ENCODE data around the gene ZBTB3. TPM values are rescaled to one million over a fixed set of nuclear protein-coding genes. Genes with fewer than 3 reads are reported as not detected.

ZBTB3 gene
- total RNA-seq: 9.5 and 12.5 TPM in 2 replicates

DNA sequence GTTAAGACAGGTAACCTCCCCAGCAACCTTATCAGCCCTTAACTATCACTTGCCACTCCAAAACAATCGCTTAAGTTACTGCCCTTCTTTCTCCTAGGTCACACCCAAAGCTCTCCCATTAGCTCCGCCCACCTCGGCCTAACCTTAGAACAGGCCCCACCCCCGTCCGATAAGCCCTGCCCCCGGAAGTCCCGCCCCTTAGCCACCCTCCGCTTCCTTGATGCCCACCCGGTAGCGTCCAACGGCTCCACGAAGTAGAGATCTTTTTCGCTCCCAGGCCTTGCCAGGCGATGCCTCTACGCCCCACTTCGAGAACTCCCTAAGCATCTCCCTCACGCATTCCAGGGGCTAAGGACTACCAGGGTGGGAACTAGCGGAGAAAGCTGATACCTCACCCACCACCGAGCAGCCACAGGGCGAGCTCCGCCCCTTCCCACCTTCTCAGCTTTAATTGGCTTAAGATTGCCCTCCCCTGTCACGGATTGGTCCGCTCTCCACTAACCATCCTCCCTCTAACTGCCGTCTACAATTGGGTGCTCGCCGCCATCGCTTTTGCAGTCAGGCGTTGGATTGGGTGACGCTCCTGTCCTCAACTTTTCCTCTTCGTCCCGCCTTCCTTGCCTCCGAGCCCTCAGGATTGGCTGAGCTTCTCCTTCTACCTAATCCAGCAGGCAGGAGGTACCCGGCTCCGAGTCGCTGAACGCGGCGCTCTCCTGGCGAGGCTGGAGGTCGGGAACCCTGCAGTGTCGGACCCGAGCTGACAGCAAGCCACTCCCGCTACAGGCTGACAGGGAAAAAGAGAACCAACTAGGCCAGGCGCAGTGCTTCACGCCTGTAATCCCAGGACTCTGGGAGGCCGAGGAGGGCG lies at the start of gene ZBTB3:
Gene ZBTB3 (minus strand): TSS at position 425 of the 868 bp plus-strand sequence. CDS start 496 bp downstream, outside the sequence.

GRCh38 chr11:62791501-62792201 lies 37.7 kb upstream of the ZBTB3 start, which contains the start of gene TMEM223:
TMEM223 (minus strand) TSS chr11:62792006; CDS start chr11:62791994, 12 bp downstream.

GRCh38 chr11:62787005-62787759 lies 33.2 kb upstream of the ZBTB3 start, which contains the start of gene TMEM179B:
TMEM179B (plus strand) TSS chr11:62787402; CDS start chr11:62787432, 30 bp downstream.

GRCh38 chr11:62771144-62772021 lies 17.4 kb upstream of the ZBTB3 start, which contains the start of gene TAF6L:
TAF6L (plus strand) TSS chr11:62771396; CDS start chr11:62775784, 4,388 bp downstream.

GRCh38 chr11:62728171-62728988 lies 25.6 kb downstream of the ZBTB3 start, which contains the start of gene TTC9C:
TTC9C (plus strand) TSS chr11:62728486; CDS start chr11:62728849, 363 bp downstream.

DNA sequence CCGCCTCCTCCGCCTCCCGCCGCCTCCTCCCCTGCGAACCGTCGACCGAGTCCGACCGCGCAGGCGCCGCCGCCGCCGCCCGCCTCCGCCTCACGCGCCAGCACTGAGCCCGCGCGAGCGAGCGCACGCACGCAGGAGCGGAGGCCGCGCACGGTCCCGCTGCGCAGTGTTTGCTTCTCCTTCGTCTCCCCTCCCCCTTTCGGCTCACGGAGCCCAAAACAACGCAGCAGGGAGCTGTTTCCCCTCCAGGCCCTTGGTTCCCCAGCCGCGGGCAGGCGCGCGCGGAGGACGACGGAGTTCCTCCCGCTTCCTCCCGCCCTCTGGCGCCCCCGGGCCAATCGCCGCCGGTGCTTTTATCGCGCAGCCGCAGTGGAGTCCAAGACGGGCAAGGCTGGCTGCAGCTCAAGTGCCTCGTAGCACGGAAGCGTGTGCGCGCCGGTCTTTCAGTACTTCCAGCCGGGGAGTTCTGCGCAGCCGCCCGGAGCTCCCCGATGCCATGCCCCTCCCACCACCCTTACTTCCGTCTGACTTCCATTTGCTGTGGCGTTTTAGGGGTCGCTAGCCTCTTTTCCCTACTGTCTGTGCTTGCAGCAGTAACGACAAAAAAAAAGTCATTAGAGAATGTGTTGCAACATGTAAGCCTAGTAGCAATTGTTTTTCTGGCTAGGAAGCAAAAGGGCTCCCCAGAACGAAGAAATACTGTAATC lies 26.6 kb downstream of the ZBTB3 start, which contains the start of gene HNRNPUL2:
Gene HNRNPUL2 (minus strand): TSS at position 293 of the 707 bp plus-strand sequence. CDS start 301 bp downstream, outside the sequence.

GRCh38 chr11:62707277-62707861 lies 46.6 kb downstream of the ZBTB3 start, which contains the start of the genes BSCL2 and GNG3:
BSCL2 (minus strand) TSS chr11:62707424; CDS start chr11:62707195, 229 bp downstream.
GNG3 (plus strand) TSS chr11:62707676; CDS start chr11:62708296, 620 bp downstream.

Other genes with a start within 250 kb of the ZBTB3 start
- gene AHNAK, start 207.4 kb downstream of the ZBTB3 start, total RNA-seq: 361 and 516 TPM in 2 replicates
- 1,318 and 1,601 TPM in 2 replicates for gene EEF1G, start 180.3 kb downstream of the ZBTB3 start, total RNA-seq
- gene TUT1, start 162.6 kb downstream of the ZBTB3 start, total RNA-seq: 5.6 and 5.8 TPM in 2 replicates
- 88.4 and 96.0 TPM in 2 replicates for gene MTA2, start 152.3 kb downstream of the ZBTB3 start, total RNA-seq
- 17.5 and 17.8 TPM in 2 replicates for gene EML3, start 141.4 kb downstream of the ZBTB3 start, total RNA-seq
- gene ROM1, start 140.9 kb downstream of the ZBTB3 start, total RNA-seq: 3.9 and 10.4 TPM in 2 replicates
- 16.7 and 22.1 TPM in 2 replicates for gene B3GAT3, start 132.2 kb downstream of the ZBTB3 start, total RNA-seq
- 218 and 268 TPM in 2 replicates for gene GANAB, start 107.5 kb downstream of the ZBTB3 start, total RNA-seq
- gene INTS5, start 100.9 kb downstream of the ZBTB3 start, total RNA-seq: 13.4 and 15.6 TPM in 2 replicates
- gene C11orf98, start 89.0 kb downstream of the ZBTB3 start, total RNA-seq: 21.0 and 29.3 TPM in 2 replicates
- gene CSKMT, start 88.8 kb downstream of the ZBTB3 start, total RNA-seq: 8.7 and 9.6 TPM in 2 replicates
- gene UQCC3, start 82.5 kb downstream of the ZBTB3 start, total RNA-seq: 10.4 and 13.1 TPM in 2 replicates
- 2.7 TPM in 2 replicates for gene LBHD1, start 81.9 kb downstream of the ZBTB3 start, total RNA-seq
- gene UBXN1, start 75.1 kb downstream of the ZBTB3 start, total RNA-seq: 201 and 302 TPM in 2 replicates
- 29.8 and 36.9 TPM in 2 replicates for gene LRRN4CL, start 64.6 kb downstream of the ZBTB3 start, total RNA-seq
- 43.8 and 52.2 TPM in 2 replicates for gene BSCL2, start 46.7 kb downstream of the ZBTB3 start, total RNA-seq
- gene GNG3, start 46.5 kb downstream of the ZBTB3 start, total RNA-seq: not detected in 2 replicates
- 10.8 and 13.2 TPM in 2 replicates for gene HNRNPUL2, start 26.7 kb downstream of the ZBTB3 start, total RNA-seq
- gene TTC9C, start 25.7 kb downstream of the ZBTB3 start, total RNA-seq: 30.4 and 36.1 TPM in 2 replicates
- gene POLR2G, start 7.4 kb upstream of the ZBTB3 start, total RNA-seq: 77.7 and 93.2 TPM in 2 replicates
- 22.2 and 28.9 TPM in 2 replicates for gene TAF6L, start 17.2 kb upstream of the ZBTB3 start, total RNA-seq
- 19.1 and 23.2 TPM in 2 replicates for gene TMEM179B, start 33.2 kb upstream of the ZBTB3 start, total RNA-seq
- 10.7 and 10.9 TPM in 2 replicates for gene TMEM223, start 37.8 kb upstream of the ZBTB3 start, total RNA-seq
- gene NXF1, start 51.3 kb upstream of the ZBTB3 start, total RNA-seq: 15.4 and 21.0 TPM in 2 replicates
- 42.6 and 50.5 TPM in 2 replicates for gene STX5, start 77.9 kb upstream of the ZBTB3 start, total RNA-seq
- not detected in 2 replicates for gene TEX54, start 78.7 kb upstream of the ZBTB3 start, total RNA-seq
- 54.7 and 67.1 TPM in 2 replicates for gene WDR74, start 85.4 kb upstream of the ZBTB3 start, total RNA-seq
- 174 and 240 TPM in 2 replicates for gene SLC3A2, start 126.7 kb upstream of the ZBTB3 start, total RNA-seq
- gene CHRM1, start 167.2 kb upstream of the ZBTB3 start, total RNA-seq: 0.09 TPM in 1 of 2 replicates, not detected in the other
- gene SLC22A6, start 230.8 kb upstream of the ZBTB3 start, total RNA-seq: not detected in 2 replicates

All from bronchial smooth muscle cell (primary cell).